Measurements from ENCODE around the gene PDE10A.

The PDE10A gene

DNA sequence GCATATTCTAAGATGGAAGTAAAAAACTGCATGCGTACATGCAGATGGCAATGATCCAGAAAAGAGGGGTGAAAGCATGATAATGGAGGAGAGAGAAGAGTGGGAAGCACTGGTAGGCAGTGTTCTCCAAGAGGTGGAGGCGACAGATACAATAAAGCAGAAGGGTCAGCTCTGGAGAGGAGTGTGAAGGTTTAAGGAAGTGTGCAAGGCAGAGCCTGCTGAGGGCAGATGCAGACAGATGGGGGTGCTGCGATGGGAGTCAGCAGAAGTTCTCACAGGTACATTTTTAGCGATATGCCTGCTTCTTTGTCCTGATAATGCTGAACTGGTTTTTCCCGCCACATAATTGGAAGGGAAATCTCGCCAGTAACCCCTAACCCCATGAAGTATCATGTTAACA is 272.6 kb downstream of the PDE10A start:
- no peak for DNase-seq (ENCODE audit: low read depth)

DNA sequence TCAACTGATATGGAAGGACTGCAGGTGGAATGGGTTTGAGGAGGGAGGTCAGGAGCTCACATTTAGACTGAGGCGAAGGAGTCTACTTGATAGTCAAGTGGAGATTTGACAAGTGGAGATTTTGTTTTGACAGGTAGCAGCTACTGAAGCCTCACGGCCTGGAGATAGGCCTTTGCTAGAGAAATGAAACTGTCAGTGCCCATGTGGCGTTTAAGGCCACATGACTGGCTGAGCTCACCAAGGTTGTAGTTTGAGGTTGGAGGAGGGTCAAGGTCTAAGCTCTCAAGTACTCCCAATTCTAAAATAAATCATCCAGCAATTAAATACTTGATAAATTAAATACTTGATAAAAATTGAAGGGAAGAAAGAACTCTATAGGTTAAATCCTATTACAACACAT is 273.5 kb downstream of the PDE10A start:
- DNase-seq (ENCODE audit: low read depth), result no peak

GRCh38 chr6:165383323-165383722 is 279.7 kb downstream of the PDE10A start:
- DNase-seq (ENCODE audit: low read depth), result no peak

DNA sequence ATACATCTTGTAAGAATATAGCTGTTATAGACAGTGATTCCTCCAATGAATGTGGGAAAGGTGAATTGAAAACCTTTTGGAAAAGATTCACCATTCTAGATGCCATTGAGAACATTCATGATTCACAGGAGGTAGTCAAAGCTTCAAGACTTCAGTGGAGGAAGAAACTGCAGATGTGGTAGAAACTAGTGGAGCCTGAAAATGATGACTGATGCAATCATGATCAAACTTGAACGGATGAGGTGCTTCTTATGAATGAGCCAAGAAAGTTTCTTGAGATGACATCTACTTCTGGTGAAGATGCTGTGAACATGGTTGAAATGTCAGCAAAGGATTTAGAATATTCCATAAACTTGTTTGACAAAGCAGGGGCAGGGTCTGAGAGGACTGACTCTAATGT is 286.9 kb downstream of the PDE10A start:
- no peak for DNase-seq (ENCODE audit: low read depth)

DNA sequence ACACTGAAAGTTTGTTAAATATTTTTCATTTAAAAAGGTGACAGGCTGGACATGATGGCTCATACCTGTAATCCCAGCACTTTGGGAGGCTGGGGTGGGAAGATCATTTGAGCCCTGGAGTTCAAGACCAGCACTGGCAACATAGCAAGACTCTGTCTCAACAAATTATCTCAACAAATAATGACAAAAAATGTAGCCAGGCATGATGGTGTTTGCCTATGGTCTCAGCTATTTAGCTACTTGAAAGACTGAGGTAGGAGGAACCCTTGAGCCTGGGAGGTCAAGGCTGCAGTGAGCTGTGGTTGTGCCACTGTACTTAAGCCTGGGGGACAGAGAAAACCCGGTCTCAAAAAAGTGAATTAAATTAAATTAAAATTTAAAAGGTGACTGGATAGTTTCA is 297.7 kb downstream of the PDE10A start:
- DNase-seq (ENCODE audit: low read depth), result no peak

DNA sequence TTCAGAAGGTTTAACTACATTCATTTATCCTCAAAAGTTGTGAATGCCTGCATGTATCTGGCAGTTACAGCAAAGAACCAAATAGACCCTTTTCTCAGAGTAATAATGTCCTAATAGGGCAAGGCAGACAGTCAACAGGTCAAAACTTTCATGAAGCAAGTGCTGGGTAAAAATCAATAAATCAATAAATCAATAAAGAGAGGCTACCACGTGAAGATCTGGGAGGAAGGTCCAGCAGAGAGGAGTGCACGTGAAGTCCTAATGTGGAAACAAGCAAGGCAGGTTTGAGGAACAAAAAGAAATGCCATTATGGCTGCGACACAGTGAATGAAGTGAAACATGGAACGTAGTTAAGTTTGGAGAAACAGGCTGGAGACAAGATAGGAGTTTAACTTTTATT is 317.3 kb downstream of the PDE10A start:
- no peak for DNase-seq (ENCODE audit: low read depth)

DNA sequence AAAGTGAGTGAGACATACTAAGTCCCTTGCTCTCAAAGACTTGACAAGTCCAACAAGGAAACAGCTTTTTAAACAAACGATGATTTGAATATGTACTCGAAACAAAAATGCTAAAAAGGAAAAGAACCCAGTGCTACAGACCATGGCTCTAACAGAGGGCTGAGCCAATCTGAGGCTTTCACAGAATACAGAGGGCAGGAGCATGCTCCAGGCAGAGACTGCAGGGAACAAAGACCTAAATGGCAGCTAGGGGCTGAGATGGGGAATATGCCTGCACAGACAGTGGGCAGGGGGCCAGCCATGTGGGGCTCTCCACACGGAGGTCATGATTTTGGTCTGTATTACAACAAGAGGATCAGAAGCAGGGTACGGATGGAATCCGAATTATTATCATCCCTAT is 322.5 kb downstream of the PDE10A start:
- no peak for DNase-seq (ENCODE audit: low read depth)

DNA sequence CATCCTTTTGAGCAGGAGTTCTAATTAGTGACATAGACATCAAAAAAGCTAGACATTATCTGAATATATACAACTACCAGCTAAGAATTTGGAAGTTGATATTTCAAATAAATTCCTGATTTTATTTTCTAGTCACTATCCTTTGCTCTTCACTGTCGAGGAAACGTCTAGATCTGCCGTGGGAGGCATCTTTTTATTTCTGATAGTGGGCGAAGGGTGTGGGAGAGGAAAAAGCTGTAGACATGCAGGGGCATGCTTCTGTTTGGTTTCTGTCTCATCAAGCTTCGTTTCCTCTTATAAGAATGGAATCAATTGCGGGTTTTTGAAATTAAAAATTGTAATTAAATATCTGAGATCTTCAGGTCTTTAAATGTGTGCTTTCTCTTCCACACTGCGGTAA is 337.4 kb downstream of the PDE10A start:
- no peak for DNase-seq (ENCODE audit: low read depth)

GRCh38 chr6:165321555-165322145 is 341.4 kb downstream of the PDE10A start:
- DNase-seq (ENCODE audit: low read depth), result no peak

GRCh38 chr6:165321150-165321549 is 341.9 kb downstream of the PDE10A start:
- DNase-seq (ENCODE audit: low read depth), result no peak

GRCh38 chr6:165317723-165318122 is 345.3 kb downstream of the PDE10A start:
- no peak for DNase-seq (ENCODE audit: low read depth)

GRCh38 chr6:165308926-165309731 is 353.9 kb downstream of the PDE10A start, which contains the start of gene C6orf118:
Gene C6orf118 (minus strand): TSS chr6:165309605. CDS start chr6:165309586, 19 bp downstream.
- DNase-seq (ENCODE audit: low read depth), result no peak

DNA sequence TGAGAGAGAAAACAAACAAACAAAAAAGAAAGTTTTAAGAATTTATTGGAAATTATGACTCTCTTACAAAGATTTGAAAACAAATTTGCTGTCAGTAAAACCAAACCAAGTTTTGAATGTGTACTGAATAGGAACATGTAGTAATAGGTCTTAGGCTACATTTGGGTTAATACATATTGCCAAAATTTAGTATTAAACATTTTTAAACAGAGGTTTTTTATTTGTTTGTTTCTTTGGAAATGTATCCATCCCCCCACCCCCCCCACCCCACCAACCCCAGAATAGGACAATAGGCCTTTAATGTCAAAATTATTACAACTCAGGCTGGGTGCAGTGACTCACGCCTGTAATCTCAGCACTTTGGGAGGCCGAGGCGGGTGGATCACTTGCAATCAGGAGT is 356.1 kb downstream of the PDE10A start:
- DNase-seq (ENCODE audit: low read depth), result no peak

DNA sequence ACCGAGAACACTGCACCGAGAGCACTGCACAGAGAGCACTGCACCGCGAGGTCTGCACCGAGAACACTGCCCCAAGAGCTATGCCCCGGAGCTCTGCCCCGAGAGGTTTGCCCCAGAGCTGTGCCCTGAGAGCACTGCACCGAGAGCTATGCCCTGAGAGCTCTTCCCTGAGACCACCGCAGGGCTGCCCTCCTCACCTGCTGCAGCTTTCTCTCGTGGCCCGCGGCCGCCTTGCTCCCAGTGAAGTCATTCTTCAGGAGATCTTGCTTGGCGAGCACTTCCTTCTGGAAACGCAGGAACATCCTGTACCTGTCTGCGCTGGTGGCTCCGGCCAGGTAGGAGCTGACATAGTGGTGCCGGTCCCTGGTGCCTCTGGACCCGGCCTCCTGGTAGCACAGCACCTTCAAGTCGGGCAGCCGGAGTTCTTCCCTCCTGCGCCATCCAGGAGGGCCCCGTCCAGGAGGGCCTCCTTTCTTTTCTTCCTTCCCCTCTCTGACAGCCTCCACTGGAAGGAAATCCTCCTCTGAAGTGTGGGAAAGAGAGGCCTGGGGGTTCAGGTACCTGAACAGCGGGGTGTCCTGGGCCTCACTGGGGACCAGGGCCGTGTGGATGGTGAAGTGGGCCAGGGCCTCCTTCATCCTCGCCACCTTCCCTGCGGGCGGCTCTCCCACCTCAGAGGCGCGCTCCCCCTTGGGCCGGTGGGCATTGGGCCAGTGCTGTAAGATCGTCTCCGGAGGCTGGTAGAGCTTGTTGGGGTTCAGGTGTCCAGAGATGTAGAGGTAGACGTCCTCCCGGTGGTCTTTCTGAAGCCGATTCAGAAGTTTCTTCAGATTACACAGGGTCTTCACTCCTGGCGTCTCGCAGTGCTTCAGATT is 361.4 kb downstream of the PDE10A start:
- no peak for DNase-seq (ENCODE audit: low read depth)

- no peak for DNase-seq (ENCODE audit: low read depth)
Measured at GRCh38 chr6:165300422-165300936, 362.6 kb downstream of the PDE10A start.

DNA sequence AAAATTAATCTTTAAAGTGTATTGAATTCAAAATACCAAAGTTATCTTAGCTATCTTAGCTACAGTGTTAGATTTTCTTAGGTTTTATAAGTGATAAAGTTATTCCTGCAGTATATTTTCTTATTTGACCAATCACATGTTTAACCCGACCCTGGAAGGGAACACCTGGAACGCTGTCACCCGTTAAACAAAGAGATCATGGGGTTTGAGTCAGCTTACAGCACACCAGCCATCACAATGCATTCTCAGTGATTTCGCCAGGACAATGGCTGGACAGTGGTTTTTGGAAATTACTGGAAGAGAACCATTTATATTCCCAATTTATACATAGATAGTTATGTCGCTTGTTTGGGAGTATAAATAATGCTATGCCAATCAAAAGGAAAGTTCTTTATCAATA is 364.2 kb downstream of the PDE10A start:
- no peak for DNase-seq (ENCODE audit: low read depth)

- DNase-seq (ENCODE audit: low read depth), result no peak
Measured at GRCh38 chr6:165298402-165298801, 364.6 kb downstream of the PDE10A start.

GRCh38 chr6:165292657-165293056 is 370.4 kb downstream of the PDE10A start:
- no peak for DNase-seq (ENCODE audit: low read depth)

Data from T-helper 22 cell (primary cell).